ENCODE data around the gene LEPR. TPM values are rescaled to one million over a fixed set of nuclear protein-coding genes. Genes with fewer than 3 reads are reported as not detected.
A peak's percentile ranks its signal among the peaks of the same experiment; 100 is the strongest.

The LEPR gene
- polyA plus RNA-seq, 3 donors from 2014 or later, result 2.2 to 6.3 (median 2.4) TPM

GRCh38 chr1:65418522-65419185 lies 1.8 kb upstream of the LEPR start:
- no peaks in the 10 kb centered on the region for H3K9me3 Mint-ChIP-seq
- H3K27me3 Mint-ChIP-seq (ENCODE audit: low read depth in 3 of 3), result peaks cover 0 to 5% (median 2%) of the 10 kb centered on the region in 3 donors
- H3K4me3 Mint-ChIP-seq, result peak overlapping the region in 2 of 5 donors; percentile 10 to 95
- no peak for DNase-seq
- no peaks in the 10 kb centered on the region for H3K36me3 Mint-ChIP-seq
- peaks cover 8 to 14% of the 10 kb centered on the region in 2 donors for H3K4me1 Mint-ChIP-seq
- H3K27ac Mint-ChIP-seq, result no peak overlapping the region

- Mint-ChIP-seq H3K4me3 (peak overlapping the region in 1 of 5 donors; percentile 95), H3K9me3 (no peaks in the 10 kb centered on the region), H3K27me3 (ENCODE audit: low read depth in 3 of 3) (peaks cover 0 to 5% (median 2%) of the 10 kb centered on the region in 3 donors), H3K27ac (peak overlapping the region in 5 of 6 donors; percentile 75 to 92 (median 88)), H3K4me1 (peaks cover 8 to 20% of the 10 kb centered on the region in 2 donors), H3K36me3 (no peaks in the 10 kb centered on the region)
- DNase-seq, result peak; percentile 97 to 98 (median 97)
Observed at GRCh38 chr1:65419681-65420589, 533 bp upstream of the LEPR start.

- Mint-ChIP-seq H3K4me1 (peaks cover 8 to 20% of the 10 kb centered on the region in 2 donors), H3K9me3 (no peaks in the 10 kb centered on the region), H3K36me3 (peaks cover 9 to 12% (median 11%) of the 10 kb centered on the region in 3 donors), H3K4me3 (no peak overlapping the region), H3K27me3 (ENCODE audit: low read depth in 3 of 3) (peaks cover 0 to 5% (median 2%) of the 10 kb centered on the region in 3 donors), H3K27ac (no peak overlapping the region)
- no peak for DNase-seq
Observed at GRCh38 chr1:65421351-65422025, 1.0 kb downstream of the LEPR start.

GRCh38 chr1:65422241-65423203 lies 2.1 kb downstream of the LEPR start:
- Mint-ChIP-seq H3K36me3 (peaks cover 9 to 12% (median 12%) of the 10 kb centered on the region in 3 donors), H3K27me3 (ENCODE audit: low read depth in 3 of 3) (peaks cover 0 to 2% (median 0%) of the 10 kb centered on the region in 3 donors), H3K4me1 (peaks cover 8 to 20% of the 10 kb centered on the region in 2 donors), H3K9me3 (no peaks in the 10 kb centered on the region), H3K27ac (no peak overlapping the region), H3K4me3 (no peak overlapping the region)
- DNase-seq, result no peak

GRCh38 chr1:65423884-65424572 lies 3.6 kb downstream of the LEPR start:
- DNase-seq, result no peak
- Mint-ChIP-seq H3K4me3 (no peak overlapping the region), H3K27me3 (ENCODE audit: low read depth in 3 of 3) (peaks cover 0 to 2% (median 0%) of the 10 kb centered on the region in 3 donors), H3K36me3 (peaks cover 9 to 12% (median 12%) of the 10 kb centered on the region in 3 donors), H3K4me1 (peaks cover 8 to 19% of the 10 kb centered on the region in 2 donors), H3K27ac (no peak overlapping the region), H3K9me3 (no peaks in the 10 kb centered on the region)

- H3K9me3 Mint-ChIP-seq, result no peaks in the 10 kb centered on the region
- no peak overlapping the region for H3K27ac Mint-ChIP-seq
- H3K4me1 Mint-ChIP-seq, result peaks cover 7 to 14% of the 10 kb centered on the region in 2 donors
- peaks cover 0 to 2% (median 0%) of the 10 kb centered on the region in 3 donors for H3K27me3 Mint-ChIP-seq (ENCODE audit: low read depth in 3 of 3)
- no peak overlapping the region for H3K4me3 Mint-ChIP-seq
- H3K36me3 Mint-ChIP-seq, result peaks cover 9 to 12% (median 12%) of the 10 kb centered on the region in 3 donors
- no peak for DNase-seq
Observed at GRCh38 chr1:65424573-65424889, 4.1 kb downstream of the LEPR start.

GRCh38 chr1:65425006-65425405 lies 4.5 kb downstream of the LEPR start:
- H3K36me3 Mint-ChIP-seq, result peaks cover 9 to 15% (median 12%) of the 10 kb centered on the region in 3 donors
- no peak overlapping the region for H3K4me3 Mint-ChIP-seq
- no peak for DNase-seq
- H3K4me1 Mint-ChIP-seq, result peaks cover 2 to 9% of the 10 kb centered on the region in 2 donors
- H3K9me3 Mint-ChIP-seq, result no peaks in the 10 kb centered on the region
- peaks cover 0 to 2% (median 0%) of the 10 kb centered on the region in 3 donors for H3K27me3 Mint-ChIP-seq (ENCODE audit: low read depth in 3 of 3)
- no peak overlapping the region for H3K27ac Mint-ChIP-seq

GRCh38 chr1:65425697-65426096 lies 5.2 kb downstream of the LEPR start:
- Mint-ChIP-seq H3K9me3 (no peaks in the 10 kb centered on the region), H3K27ac (peak overlapping the region in 1 of 6 donors; percentile 3), H3K36me3 (peaks cover 9 to 17% (median 12%) of the 10 kb centered on the region in 3 donors), H3K4me1 (peaks cover 0 to 8% of the 10 kb centered on the region in 2 donors), H3K27me3 (ENCODE audit: low read depth in 3 of 3) (peaks cover 0 to under 1% (median 0%) of the 10 kb centered on the region in 3 donors), H3K4me3 (no peak overlapping the region)
- no peak for DNase-seq

- Mint-ChIP-seq H3K4me3 (no peak overlapping the region), H3K9me3 (peaks cover 0 to 1% (median 0%) of the 10 kb centered on the region in 6 donors), H3K27me3 (ENCODE audit: low read depth in 3 of 3) (peaks cover 0 to 1% (median 0%) of the 10 kb centered on the region in 3 donors), H3K27ac (peak overlapping the region in 1 of 6 donors; percentile 13), H3K36me3 (peaks cover 13 to 21% (median 17%) of the 10 kb centered on the region in 3 donors), H3K4me1 (peaks cover 0 to 14% of the 10 kb centered on the region in 2 donors)
- DNase-seq, result no peak
Observed at GRCh38 chr1:65429078-65429477, 8.6 kb downstream of the LEPR start.

GRCh38 chr1:65429806-65430205 lies 9.3 kb downstream of the LEPR start:
- DNase-seq, result no peak
- Mint-ChIP-seq H3K27me3 (ENCODE audit: low read depth in 3 of 3) (peaks cover 0 to 1% (median 0%) of the 10 kb centered on the region in 3 donors), H3K27ac (peak overlapping the region in 1 of 6 donors; percentile 29), H3K9me3 (peaks cover 0 to 1% (median 0%) of the 10 kb centered on the region in 6 donors), H3K4me3 (no peak overlapping the region), H3K4me1 (peaks cover 0 to 11% of the 10 kb centered on the region in 2 donors), H3K36me3 (peaks cover 13 to 21% (median 20%) of the 10 kb centered on the region in 3 donors)

- Mint-ChIP-seq H3K4me3 (no peak overlapping the region), H3K4me1 (peaks cover 0 to 11% of the 10 kb centered on the region in 2 donors), H3K27ac (no peak overlapping the region), H3K36me3 (peaks cover 6 to 17% (median 11%) of the 10 kb centered on the region in 3 donors), H3K27me3 (ENCODE audit: low read depth in 3 of 3) (peaks cover 0 to 1% (median 0%) of the 10 kb centered on the region in 3 donors), H3K9me3 (peaks cover 0 to 1% (median 0%) of the 10 kb centered on the region in 6 donors)
- DNase-seq, result peak in 1 of 3 donors; percentile 15
Observed at GRCh38 chr1:65431111-65431705, 10.7 kb downstream of the LEPR start.

- peaks cover 0 to 11% of the 10 kb centered on the region in 2 donors for H3K4me1 Mint-ChIP-seq
- DNase-seq, result no peak
- no peak overlapping the region for H3K4me3 Mint-ChIP-seq
Observed at GRCh38 chr1:65432918-65433317, 12.4 kb downstream of the LEPR start.

More at GRCh38 chr1:65432918-65433317, 12.4 kb downstream of the LEPR start:
- Mint-ChIP-seq H3K27me3 (ENCODE audit: low read depth in 3 of 3) (peaks cover 0 to 1% (median 0%) of the 10 kb centered on the region in 3 donors), H3K27ac (peak overlapping the region in 1 of 6 donors; percentile 7), H3K9me3 (peaks cover 0 to 1% (median 0%) of the 10 kb centered on the region in 6 donors), H3K36me3 (peaks cover 7 to 13% (median 10%) of the 10 kb centered on the region in 3 donors)
